Measurements from ENCODE around the gene ERC1. TPM values are rescaled to one million over a fixed set of nuclear protein-coding genes. Genes with fewer than 3 reads are reported as not detected.

The ERC1 gene
- polyA plus RNA-seq, 2 of the 4 experiments (the other 2 are of a cell fraction): 14.2 to 20.9 TPM

- ChIA-PET CTCF (no interaction called here), POLR2A (no interaction called here)
- Histone ChIP-seq H3K4me3 (no peak overlapping the region), H3K9me3 (no peaks in the 10 kb centered on the region), H3K4me1 (no peaks in the 10 kb centered on the region), H3K4me2 (no peak overlapping the region), H3K27ac (no peak overlapping the region)
- WGBS (ENCODE audit: missing lambda C conversion rate): 97% methylated on average over 2 of the region's 2 CpGs
- ATAC-seq: no peak
- DNase-seq (ENCODE audit: low read depth in 1 of 2, low spot score in 1 of 2): no peak
- TF ChIP-seq FOSB (CRISPR knock-in tag; IDR thresholded peaks at IDR 0.05) (no peak), JUNB (IDR thresholded peaks at IDR 0.05) (no peak), ZNF302 (CRISPR knock-in tag; IDR thresholded peaks at IDR 0.05) (no peak), FOSL2 (IDR thresholded peaks at IDR 0.05) (no peak), FOSL2 (CRISPR knock-in tag; IDR thresholded peaks at IDR 0.05) (no peak), MAFK (IDR thresholded peaks at IDR 0.05; ENCODE audit: partially characterized antibody) (no peak), SREBF2 (IDR thresholded peaks at IDR 0.05) (no peak), GATA3 (IDR thresholded peaks at IDR 0.05; ENCODE audit: borderline replicate concordance) (no peak), CEBPB (IDR thresholded peaks at IDR 0.05) (no peak), KDM1A (IDR thresholded peaks at IDR 0.05; ENCODE audit: low read depth) (no peak), HOXB13 (CRISPR knock-in tag; IDR thresholded peaks at IDR 0.05; ENCODE audit: low read depth) (no peak), NPAS2 (CRISPR knock-in tag; IDR thresholded peaks at IDR 0.05; ENCODE audit: borderline replicate concordance) (no peak), MYC (IDR thresholded peaks at IDR 0.05; ENCODE audit: borderline replicate concordance, low read length) (no peak), EP300 (IDR thresholded peaks at IDR 0.05) (no peak), TP53 (CRISPR knock-in tag; IDR thresholded peaks at IDR 0.05) (no peak), NFE2L2 (conservative IDR thresholded peaks at IDR 0.05; ENCODE audit: low read length) (no peak), EHMT2 (IDR thresholded peaks at IDR 0.05; ENCODE audit: low read depth) (no peak)
- no peak for FAIRE-seq
Observed at GRCh38 chr12:1147821-1148220, 156.8 kb downstream of the ERC1 start.

DNA sequence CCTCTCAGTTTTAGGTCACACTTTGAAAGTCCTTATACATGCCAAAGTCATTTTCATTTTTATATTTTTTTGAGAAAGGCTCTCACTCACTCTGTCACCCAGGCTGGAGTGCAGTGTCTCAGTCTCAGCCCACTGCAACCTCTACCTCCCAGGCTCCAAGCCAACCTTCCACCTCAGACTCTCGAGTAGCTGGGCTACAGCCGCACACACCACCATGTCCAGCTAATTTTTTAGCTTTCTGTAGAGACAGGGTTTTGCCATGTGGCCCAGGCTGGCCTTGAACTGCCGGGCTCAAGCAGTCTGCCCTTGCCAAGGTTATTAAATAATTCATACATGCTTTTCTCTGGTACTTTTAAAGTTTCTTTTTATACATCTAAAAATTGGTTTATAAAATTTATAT, 166.0 kb downstream of the ERC1 start:
- POLR2A ChIA-PET: no interaction called here
- CTCF ChIA-PET: no interaction called here

GRCh38 chr12:1161197-1161596, 170.2 kb downstream of the ERC1 start:
- DNase-seq (ENCODE audit: low read depth in 1 of 2, low spot score in 1 of 2) (no peak), ATAC-seq (no peak), FAIRE-seq (no peak)
- ChIA-PET POLR2A (no interaction called here), CTCF (no interaction called here)
- Histone ChIP-seq H3K27ac (no peak overlapping the region), H3K9me3 (no peaks in the 10 kb centered on the region), H3K4me2 (no peak overlapping the region), H3K4me1 (no peaks in the 10 kb centered on the region), H3K4me3 (no peak overlapping the region)
- 89% methylated on average over 9 of the region's 9 CpGs for WGBS (ENCODE audit: missing lambda C conversion rate)
- TF ChIP-seq SREBF2 (IDR thresholded peaks at IDR 0.05) (no peak), POLR2AphosphoS2 (conservative IDR thresholded peaks at IDR 0.05; ENCODE audit: low read length) (no peak)

More for the DNA sequence above, 166.0 kb downstream of the ERC1 start:
- no peak overlapping the region for H3K4me3 ChIP-seq
- TF ChIP-seq ELK1 (IDR thresholded peaks at IDR 0.05; ENCODE audit: low read depth, low read length): no peak
- TF ChIP-seq NR3C1 (IDR thresholded peaks at IDR 0.05): no peak
- no peak for TF ChIP-seq RCOR1 (IDR thresholded peaks at IDR 0.05; ENCODE audit: low read depth, low read length)
- TF ChIP-seq RFX5 (IDR thresholded peaks at IDR 0.05): no peak
- TF ChIP-seq HOXA7 (CRISPR knock-in tag; IDR thresholded peaks at IDR 0.05): no peak
- TF ChIP-seq ZFP36 (IDR thresholded peaks at IDR 0.05; ENCODE audit: borderline replicate concordance, partially characterized antibody): no peak
- TF ChIP-seq MYC (IDR thresholded peaks at IDR 0.05; ENCODE audit: borderline replicate concordance, low read length): no peak
- H3K27ac ChIP-seq: no peak overlapping the region
- FAIRE-seq (no peak), ATAC-seq (no peak), DNase-seq (ENCODE audit: low read depth in 1 of 2, low spot score in 1 of 2) (no peak)
- no peaks in the 10 kb centered on the region for H3K4me1 ChIP-seq
- 59% methylated on average over 3 of the region's 3 CpGs for WGBS (ENCODE audit: missing lambda C conversion rate)
- no peaks in the 10 kb centered on the region for H3K9me3 ChIP-seq
- H3K4me2 ChIP-seq: no peak overlapping the region
